ENCODE results near the gene PLAAT2. TPM values are rescaled to one million over a fixed set of nuclear protein-coding genes. Genes with fewer than 3 reads are reported as not detected.

PLAAT2 gene
- total and polyA plus RNA-seq, 10 donors: 0.16 to 1.3 (median 0.18) TPM; not detected in 7

DNA sequence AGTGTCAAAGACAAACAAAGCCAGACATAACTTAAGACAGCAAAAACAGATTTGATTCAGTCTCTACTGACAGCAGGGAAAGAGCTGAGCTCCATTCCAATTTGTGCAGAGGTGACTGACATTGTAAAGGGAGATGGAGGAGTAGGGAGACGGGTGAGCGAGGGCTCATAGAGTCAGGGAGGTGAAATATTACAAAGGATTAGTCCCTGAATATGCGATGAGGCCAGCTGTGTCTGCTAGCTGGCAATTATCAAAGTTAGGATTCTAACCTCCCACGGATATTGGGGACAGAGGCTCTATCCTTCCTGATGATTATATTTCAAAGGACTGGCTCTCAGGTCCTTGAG is 8.3 kb downstream of the PLAAT2 start:
- peaks cover 4 to 42% (median 24%) of the 10 kb centered on the region in 6 donors for H3K4me1 ChIP-seq
- no peak overlapping the region for H3K4me3 ChIP-seq
- 71 to 84% (median 81%) methylated on average over 4 of the region's 4 CpGs for WGBS, 5 donors
- H3K36me3 ChIP-seq: no peaks in the 10 kb centered on the region
- intact Hi-C loops (cut with DNase I; ENCODE audit: low total_unique reads): no loop called here
- TF ChIP-seq POLR2A (IDR thresholded peaks at IDR 0.05): no peak
- TF ChIP-seq, protein P1, sequence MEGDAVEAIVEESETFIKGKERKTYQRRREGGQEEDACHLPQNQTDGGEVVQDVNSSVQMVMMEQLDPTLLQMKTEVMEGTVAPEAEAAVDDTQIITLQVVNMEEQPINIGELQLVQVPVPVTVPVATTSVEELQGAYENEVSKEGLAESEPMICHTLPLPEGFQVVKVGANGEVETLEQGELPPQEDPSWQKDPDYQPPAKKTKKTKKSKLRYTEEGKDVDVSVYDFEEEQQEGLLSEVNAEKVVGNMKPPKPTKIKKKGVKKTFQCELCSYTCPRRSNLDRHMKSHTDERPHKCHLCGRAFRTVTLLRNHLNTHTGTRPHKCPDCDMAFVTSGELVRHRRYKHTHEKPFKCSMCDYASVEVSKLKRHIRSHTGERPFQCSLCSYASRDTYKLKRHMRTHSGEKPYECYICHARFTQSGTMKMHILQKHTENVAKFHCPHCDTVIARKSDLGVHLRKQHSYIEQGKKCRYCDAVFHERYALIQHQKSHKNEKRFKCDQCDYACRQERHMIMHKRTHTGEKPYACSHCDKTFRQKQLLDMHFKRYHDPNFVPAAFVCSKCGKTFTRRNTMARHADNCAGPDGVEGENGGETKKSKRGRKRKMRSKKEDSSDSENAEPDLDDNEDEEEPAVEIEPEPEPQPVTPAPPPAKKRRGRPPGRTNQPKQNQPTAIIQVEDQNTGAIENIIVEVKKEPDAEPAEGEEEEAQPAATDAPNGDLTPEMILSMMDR (IDR thresholded peaks at IDR 0.05 in 8 of 11, conservative IDR thresholded peaks at IDR 0.05 in 3 of 11): no peak
- no peak for TF ChIP-seq POLR2AphosphoS5 (IDR thresholded peaks at IDR 0.05)
- no peaks in the 10 kb centered on the region for H3K27me3 ChIP-seq (replicated peaks in 1 of 7)
- H3K27ac ChIP-seq: peak overlapping the region in 2 of 8 donors; percentile 69 to 72
- no peak for DNase-seq
- no peaks in the 10 kb centered on the region for H3K9me3 ChIP-seq

- Histone ChIP-seq H3K4me3 (peak overlapping the region in 1 of 8 donors; percentile 0), H3K27ac (peak overlapping the region in 7 of 8 donors; percentile 46 to 82 (median 63)), H3K36me3 (no peaks in the 10 kb centered on the region), H3K9me3 (no peaks in the 10 kb centered on the region), H3K4me1 (peaks cover 4 to 42% (median 24%) of the 10 kb centered on the region in 6 donors), H3K27me3 (replicated peaks in 1 of 7) (no peaks in the 10 kb centered on the region)
- intact Hi-C loops (cut with DNase I; ENCODE audit: low total_unique reads): no loop called here
- TF ChIP-seq POLR2A (IDR thresholded peaks at IDR 0.05) (no peak), POLR2AphosphoS5 (IDR thresholded peaks at IDR 0.05) (peak in 1 of 3 donors; percentile 33)
- DNase-seq: no peak
- 10 to 40% (median 27%) methylated on average over 8 of the region's 8 CpGs for WGBS, 5 donors
Observed at GRCh38 chr11:63553759-63554158, 9.4 kb downstream of the PLAAT2 start.

GRCh38 chr11:63552921-63553320 is 10.3 kb downstream of the PLAAT2 start:
- peak overlapping the region in 5 of 8 donors; percentile 2 to 82 (median 69) for H3K27ac ChIP-seq
- DNase-seq: no peak

GRCh38 chr11:63551889-63552266 is 11.3 kb downstream of the PLAAT2 start:
- no peaks in the 10 kb centered on the region for H3K9me3 ChIP-seq
- H3K36me3 ChIP-seq: peaks cover 0 to 11% (median 3%) of the 10 kb centered on the region in 6 donors
- DNase-seq: no peak
- 70 to 83% (median 81%) methylated on average over 6 of the region's 6 CpGs for WGBS, 5 donors
- peak overlapping the region in 2 of 8 donors; percentile 0 to 58 for H3K4me3 ChIP-seq
- peaks cover 4 to 42% (median 24%) of the 10 kb centered on the region in 6 donors for H3K4me1 ChIP-seq
- intact Hi-C loops (cut with DNase I; ENCODE audit: low total_unique reads): no loop called here
- TF ChIP-seq, protein P1 (IDR thresholded peaks at IDR 0.05 in 8 of 11, conservative IDR thresholded peaks at IDR 0.05 in 3 of 11): no peak
- TF ChIP-seq POLR2A (IDR thresholded peaks at IDR 0.05) (no peak), POLR2AphosphoS5 (IDR thresholded peaks at IDR 0.05) (no peak)
- no peaks in the 10 kb centered on the region for H3K27me3 ChIP-seq (replicated peaks in 1 of 7)
- H3K27ac ChIP-seq: peak overlapping the region in 6 of 8 donors; percentile 3 to 82 (median 64)

More at GRCh38 chr11:63552921-63553320, 10.3 kb downstream of the PLAAT2 start:
- peaks cover 4 to 42% (median 24%) of the 10 kb centered on the region in 6 donors for H3K4me1 ChIP-seq
- TF ChIP-seq POLR2A (IDR thresholded peaks at IDR 0.05): no peak
- TF ChIP-seq, protein P1 (IDR thresholded peaks at IDR 0.05 in 8 of 11, conservative IDR thresholded peaks at IDR 0.05 in 3 of 11): no peak
- TF ChIP-seq POLR2AphosphoS5 (IDR thresholded peaks at IDR 0.05): no peak
- intact Hi-C loops (cut with DNase I; ENCODE audit: low total_unique reads): no loop called here
- H3K4me3 ChIP-seq: no peak overlapping the region
- peaks cover 0 to under 1% (median 0%) of the 10 kb centered on the region in 6 donors for H3K36me3 ChIP-seq
- H3K9me3 ChIP-seq: no peaks in the 10 kb centered on the region
- H3K27me3 ChIP-seq (replicated peaks in 1 of 7): no peaks in the 10 kb centered on the region
- 82 to 92% (median 84%) methylated on average over 7 of the region's 7 CpGs for WGBS, 5 donors

All from spleen (tissue), 11 donors.